Glutamatergic neuron (in vitro differentiated cells): Measurements from ENCODE around the gene ZBED4. TPM values are rescaled to one million over a fixed set of nuclear protein-coding genes. Genes with fewer than 3 reads are reported as not detected.

Source experiments
- DNase-seq: peaks from one replicate; pipeline ENCODE4 v3.0.0; 2022
- H3K27ac Mint-ChIP-seq: one replicate; pipeline ENCODE4 v1.8.0; 2020; ENCODE audit warnings: mild to moderate bottlenecking, mixed read lengths, inconsistent platforms; ENCODE audit not compliant: unreplicated experiment
- H3K27me3 Mint-ChIP-seq: one replicate; pipeline ENCODE4 v1.8.0; 2020; ENCODE audit warnings: mild to moderate bottlenecking, moderate library complexity, mixed read lengths, inconsistent platforms; ENCODE audit not compliant: unreplicated experiment
- H3K36me3 Mint-ChIP-seq: one replicate; pipeline ENCODE4 v1.8.0; 2020; ENCODE audit warnings: mild to moderate bottlenecking, mixed read lengths, inconsistent platforms; ENCODE audit not compliant: unreplicated experiment
- H3K4me1 Mint-ChIP-seq: one replicate; pipeline ENCODE4 v1.8.0; 2020; ENCODE audit warnings: mild to moderate bottlenecking, low read depth, mixed read lengths, inconsistent platforms; ENCODE audit not compliant: unreplicated experiment
- H3K4me3 Mint-ChIP-seq: one replicate; pipeline ENCODE4 v1.8.0; 2020; ENCODE audit warnings: mild to moderate bottlenecking, mixed read lengths, inconsistent platforms; ENCODE audit not compliant: unreplicated experiment
- H3K9me3 Mint-ChIP-seq: one replicate; pipeline ENCODE4 v1.8.0; 2020; ENCODE audit warnings: mild to moderate bottlenecking, moderate library complexity, mixed read lengths, inconsistent platforms; ENCODE audit not compliant: unreplicated experiment
- CTCF ChIP-seq: fragments of 200-600 bp; sonication (generic); IDR thresholded peaks from one replicate; pipeline ENCODE4 v1.5.0; 2021; ENCODE audit not compliant: partially characterized antibody, unreplicated experiment
- total RNA-seq: library from RNA; stranded (reverse); fragmentation: NEBNext Ultra II Directional; extraction: Animal tissue kit (Norgen Biotek cat#: 25700); gene quantifications from one replicate; pipeline ENCODE4 v1.2.1, GENCODE V29; 2021; ENCODE audit not compliant: unreplicated experiment

Gene ZBED4
- total RNA-seq, 1 donor from 2014 or later: 53.5 TPM

- H3K27ac Mint-ChIP-seq: no peak overlapping the region
- peaks cover 3% of the 10 kb centered on the region for H3K4me1 Mint-ChIP-seq
- no peak for DNase-seq
- H3K27me3 Mint-ChIP-seq: peaks cover 10% of the 10 kb centered on the region
- no peak overlapping the region for H3K4me3 Mint-ChIP-seq
- no peaks in the 10 kb centered on the region for H3K36me3 Mint-ChIP-seq
- H3K9me3 Mint-ChIP-seq: peaks cover 14% of the 10 kb centered on the region
- TF ChIP-seq CTCF: no peak
These were observed 52.6 kb downstream of the ZBED4 start for GRCh38 chr22:49906071-49906798.

GRCh38 chr22:49906799-49907290 lies 53.2 kb downstream of the ZBED4 start:
- DNase-seq: no peak
- no peak overlapping the region for H3K27ac Mint-ChIP-seq
- TF ChIP-seq CTCF: no peak
- no peaks in the 10 kb centered on the region for H3K36me3 Mint-ChIP-seq
- H3K27me3 Mint-ChIP-seq: peaks cover 6% of the 10 kb centered on the region
- H3K4me3 Mint-ChIP-seq: no peak overlapping the region
- H3K4me1 Mint-ChIP-seq: peaks cover 3% of the 10 kb centered on the region
- peaks cover 8% of the 10 kb centered on the region for H3K9me3 Mint-ChIP-seq

GRCh38 chr22:49907807-49908206 lies 54.2 kb downstream of the ZBED4 start:
- Mint-ChIP-seq H3K4me1 (peaks cover 3% of the 10 kb centered on the region), H3K4me3 (no peak overlapping the region), H3K36me3 (no peaks in the 10 kb centered on the region), H3K27ac (no peak overlapping the region), H3K27me3 (peaks cover 9% of the 10 kb centered on the region), H3K9me3 (peaks cover 6% of the 10 kb centered on the region)
- no peak for TF ChIP-seq CTCF
- DNase-seq: no peak

GRCh38 chr22:49909476-49910205 lies 56.0 kb downstream of the ZBED4 start:
- H3K9me3 Mint-ChIP-seq: peaks cover 6% of the 10 kb centered on the region
- peaks cover 3% of the 10 kb centered on the region for H3K4me1 Mint-ChIP-seq
- no peak overlapping the region for H3K27ac Mint-ChIP-seq
- DNase-seq: no peak
- H3K4me3 Mint-ChIP-seq: no peak overlapping the region
- H3K27me3 Mint-ChIP-seq: peaks cover 9% of the 10 kb centered on the region
- no peaks in the 10 kb centered on the region for H3K36me3 Mint-ChIP-seq
- no peak for TF ChIP-seq CTCF
